OCI-LY7 (cell line): ENCODE measurements around the gene NUP93. TPM values are rescaled to one million over a fixed set of nuclear protein-coding genes. Genes with fewer than 3 reads are reported as not detected.

Source experiments
- BruUV-seq: library from RNA; stranded (reverse); fragments of 400-500 nt; replicated peaks from 2 replicates; lab custom pipeline; 2021; lab: Mats Ljungman, UMichigan
- CTCF ChIA-PET: fragments of 300-600 bp; sonication (Branson Sonifier 250); formaldehyde crosslinking; loops from one replicate; lab custom pipeline; 2022; ENCODE audit warnings: antibody characterized with exemption; ENCODE audit not compliant: unreplicated experiment; lab: Charles Lee
- POLR2A ChIA-PET: fragments of 300-600 bp; sonication (Branson Sonifier 250); formaldehyde crosslinking; loops from one replicate; lab custom pipeline; 2022; ENCODE audit warnings: antibody characterized with exemption; lab: Charles Lee
- DNase-seq: peaks from one replicate; pipeline ENCODE4 v3.0.0-alpha.2; 2015; ENCODE audit warnings: low spot score
- H2AFZ ChIP-seq: fragments of 200-600 bp; sonication (generic), shearing (Covaris generic); 2 replicates; pipeline ENCODE4 v1.6.1; 2014; ENCODE audit warnings: mild to moderate bottlenecking, antibody characterized with exemption, low read length, moderate library complexity
- H3K27ac ChIP-seq: fragments of 200-600 bp; sonication (generic); 2 replicates; pipeline ENCODE4 v1.5.1; 2014; ENCODE audit warnings: mixed run types, low read depth, mild to moderate bottlenecking, moderate library complexity, low read length, inconsistent platforms; ENCODE audit not compliant: poor library complexity, severe bottlenecking
- H3K36me3 ChIP-seq: fragments of 200-600 bp; sonication (generic); 2 replicates; pipeline ENCODE4 v1.6.1; 2014; ENCODE audit warnings: mild to moderate bottlenecking, antibody characterized with exemption, low read length, moderate library complexity, mixed read lengths; ENCODE audit not compliant: insufficient read depth
- H3K4me1 ChIP-seq: fragments of 200-600 bp; sonication (generic); 2 replicates; pipeline ENCODE4 v1.5.1; 2014; ENCODE audit warnings: mild to moderate bottlenecking, low read length; ENCODE audit not compliant: insufficient read depth, poor library complexity, severe bottlenecking
- H3K4me2 ChIP-seq: fragments of 200-600 bp; sonication (generic); 2 replicates; pipeline ENCODE4 v1.6.1; 2014; ENCODE audit warnings: mild to moderate bottlenecking, low read length
- H3K4me3 ChIP-seq: fragments of 200-600 bp; sonication (generic); 2 replicates; pipeline ENCODE4 v1.5.1; 2014; ENCODE audit warnings: mild to moderate bottlenecking, low read depth, low read length; ENCODE audit not compliant: poor library complexity, severe bottlenecking
- H3K79me2 ChIP-seq: fragments of 200-600 bp; sonication (generic); 2 replicates; pipeline ENCODE4 v1.6.1; 2016; ENCODE audit warnings: low read depth, mild to moderate bottlenecking, low read length, moderate library complexity, mixed read lengths; ENCODE audit not compliant: insufficient read depth
- H3K9me2 ChIP-seq: fragments of 200-600 bp; sonication (generic); 2 replicates; pipeline ENCODE4 v1.6.1; 2016; ENCODE audit warnings: mild to moderate bottlenecking, low read length, mixed read lengths; ENCODE audit not compliant: insufficient read depth
- H3K9me3 ChIP-seq: fragments of 200-600 bp; sonication (generic); 2 replicates; pipeline ENCODE4 v1.6.1; 2014; ENCODE audit warnings: mild to moderate bottlenecking, mixed run types, low read length, mixed read lengths
- H4K20me1 ChIP-seq: fragments of 200-600 bp; sonication (generic); 2 replicates; pipeline ENCODE4 v1.6.1; 2014; ENCODE audit warnings: mild to moderate bottlenecking, antibody characterized with exemption, low read length, moderate library complexity, mixed read lengths; ENCODE audit not compliant: insufficient read depth
- CTCF ChIP-seq: fragments of 200-600 bp; sonication (generic); conservative IDR thresholded peaks from 2 replicates; pipeline ENCODE4 v1.5.1; 2014; ENCODE audit warnings: mild to moderate bottlenecking, antibody characterized with exemption, low read length, moderate library complexity, mixed read lengths
- EZH2phosphoT487 ChIP-seq: fragments of 200-600 bp; sonication (generic); IDR thresholded peaks from 2 replicates; pipeline ENCODE4 v1.6.1; 2018; ENCODE audit warnings: low read depth, borderline replicate concordance, mild to moderate bottlenecking, mixed run types, antibody characterized with exemption, low read length, moderate library complexity, mixed read lengths
- intact Hi-C: fragments of 100-400 bp; cut with micrococcal nuclease; formaldehyde crosslinking; loops from one replicate; pipeline ENCODE4 v1.10.0; 2022; ENCODE audit not compliant: unreplicated experiment
- total RNA-seq, 2 experiments: library from RNA; depleted of rRNA in 1 of 2; stranded (reverse); fragments of >200 nt in 1 of 2; shearing (Covaris generic) in 1 of 2; gene quantifications; 2 replicates each; pipeline ENCODE4 v1.2.3, GENCODE V29; 2014 to 2022

Gene NUP93
- total RNA-seq, 2 experiments from 2014 or later: 119 to 183 TPM

- no peak overlapping the region for H3K27ac ChIP-seq
- DNase-seq: no peak
- H3K4me1 ChIP-seq: no peaks in the 10 kb centered on the region
- intact Hi-C loops: no loop called here
- H2AFZ ChIP-seq: no peak overlapping the region
- ChIA-PET POLR2A (no interaction called here), CTCF (no interaction called here)
- H3K9me3 ChIP-seq: peaks cover 35% of the 10 kb centered on the region
- H3K79me2 ChIP-seq: peaks cover 38% of the 10 kb centered on the region; the same call in 1 of the 2 replicates
- H3K36me3 ChIP-seq: peaks cover 89% of the 10 kb centered on the region
- no peak overlapping the region for H3K4me3 ChIP-seq
- no peaks in the 10 kb centered on the region for H4K20me1 ChIP-seq
- H3K9me2 ChIP-seq: no peaks in the 10 kb centered on the region
- BruUV-seq: no TSS peak
- H3K4me2 ChIP-seq: no peak overlapping the region
- TF ChIP-seq EZH2phosphoT487: no peak
- TF ChIP-seq CTCF: no peak
Observed at GRCh38 chr16:56755038-56755437, 25.1 kb downstream of the NUP93 start.

GRCh38 chr16:56758432-56758831, 28.5 kb downstream of the NUP93 start:
- DNase-seq: no peak
- H3K4me1 ChIP-seq: no peaks in the 10 kb centered on the region
- H3K9me3 ChIP-seq: peaks cover 22% of the 10 kb centered on the region
- H3K27ac ChIP-seq: no peak overlapping the region
- no peaks in the 10 kb centered on the region for H3K9me2 ChIP-seq
- no peak overlapping the region for H2AFZ ChIP-seq
- ChIA-PET CTCF (no interaction called here), POLR2A (no interaction called here)
- H3K4me3 ChIP-seq: no peak overlapping the region
- H3K79me2 ChIP-seq: peaks cover 21% of the 10 kb centered on the region; the same call in 1 of the 2 replicates
- H4K20me1 ChIP-seq: no peaks in the 10 kb centered on the region
- BruUV-seq: no TSS peak
- TF ChIP-seq EZH2phosphoT487: no peak
- TF ChIP-seq CTCF: no peak
- intact Hi-C loops: no loop called here
- H3K4me2 ChIP-seq: no peak overlapping the region
- H3K36me3 ChIP-seq: peaks cover 89% of the 10 kb centered on the region

- POLR2A ChIA-PET: no interaction called here
- DNase-seq: no peak
- intact Hi-C loops: no loop called here
- Histone ChIP-seq H3K27ac (no peak overlapping the region), H4K20me1 (no peaks in the 10 kb centered on the region), H3K4me2 (no peak overlapping the region), H3K4me1 (no peaks in the 10 kb centered on the region), H3K9me3 (peaks cover 17% of the 10 kb centered on the region), H3K36me3 (peaks cover 89% of the 10 kb centered on the region), H3K79me2 (peaks cover 21% of the 10 kb centered on the region; the same call in 1 of the 2 replicates), H3K4me3 (no peak overlapping the region), H3K9me2 (no peaks in the 10 kb centered on the region), H2AFZ (no peak overlapping the region)
- TF ChIP-seq EZH2phosphoT487 (no peak), CTCF (no peak)
- no TSS peak for BruUV-seq
- CTCF ChIA-PET: no interaction called here
Observed at GRCh38 chr16:56758930-56759329, 29.0 kb downstream of the NUP93 start.
